Lower leg skin (tissue), 3 donors: ENCODE measurements around the gene CD247.

ENCODE experiments used
- CTCF ChIP-seq, 3 donors: fragments of 450-650 bp; IDR thresholded peaks; one replicate each; pipeline ENCODE4 v1.5.1; 2016; ENCODE audit warnings: antibody characterized with exemption in 3 of 3, mild to moderate bottlenecking in 3 of 3, moderate library complexity in 2 of 3
- POLR2A ChIP-seq, 2 donors: fragments of 450-650 bp; IDR thresholded peaks; one replicate each; pipeline ENCODE4 v1.6.1; 2016 to 2017; ENCODE audit warnings: antibody characterized with exemption in 2 of 2, mild to moderate bottlenecking in 1 of 2, moderate library complexity in 1 of 2

- TF ChIP-seq CTCF (IDR thresholded peaks at IDR 0.05) (no peak), POLR2A (IDR thresholded peaks at IDR 0.05) (no peak)
Measured at GRCh38 chr1:167418391-167418790, 99.9 kb downstream of the CD247 start.
